Measurements from ENCODE around the gene TRIM32.

GRCh38 chr9:116658265-116658664, 28.8 kb upstream of the TRIM32 start:
- no peak for TF ChIP-seq CTCF (IDR thresholded peaks at IDR 0.05)
- no peak for TF ChIP-seq POLR2AphosphoS5 (IDR thresholded peaks at IDR 0.05; ENCODE audit: insufficient read depth in 1 of 2, low read depth in 1 of 2)
- TF ChIP-seq POLR2A (IDR thresholded peaks at IDR 0.05), result no peak
